Activated CD8-positive, alpha-beta memory T cell treated with anti-CD3 and anti-CD28 coated beads for 4 hours (primary cell): Measurements from ENCODE around the gene CRELD2.

Source experiments
- DNase-seq, 2 donors: peaks; one replicate each; pipeline ENCODE4 v3.0.0-alpha.2; 2020; ENCODE audit warnings: low read depth in 2 of 2

CRELD2 gene

GRCh38 chr22:49887702-49888101 lies 30.7 kb upstream of the CRELD2 start:
- no peak for DNase-seq

- DNase-seq, result no peak
Observed at GRCh38 chr22:49889071-49889470, 29.4 kb upstream of the CRELD2 start.

GRCh38 chr22:49892226-49892899 lies 26.1 kb upstream of the CRELD2 start:
- no peak for DNase-seq

DNA sequence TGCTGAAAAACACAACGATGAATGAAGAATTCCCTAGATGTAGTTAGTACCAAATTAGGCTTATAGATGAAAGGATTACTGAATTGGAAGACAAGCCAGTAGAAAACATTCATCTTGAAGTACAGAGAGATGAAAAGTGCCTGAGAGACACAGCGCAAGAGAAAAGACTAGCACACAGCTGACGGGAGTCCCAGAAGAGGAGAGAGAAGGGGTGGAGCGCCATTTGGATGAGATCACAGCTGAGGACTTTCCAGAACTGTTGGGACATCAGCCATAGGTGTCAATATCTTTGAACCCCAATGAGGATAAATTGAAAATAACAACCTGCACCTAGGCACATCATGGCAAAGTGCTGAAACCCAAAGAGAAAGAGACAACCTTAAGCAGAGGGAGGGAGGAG lies 25.4 kb upstream of the CRELD2 start:
- no peak for DNase-seq

- DNase-seq, result no peak
Observed at GRCh38 chr22:49894322-49895054, 23.9 kb upstream of the CRELD2 start.

GRCh38 chr22:49896201-49896600 lies 22.2 kb upstream of the CRELD2 start:
- no peak for DNase-seq

GRCh38 chr22:49897015-49897684 lies 21.3 kb upstream of the CRELD2 start:
- DNase-seq, result no peak

DNA sequence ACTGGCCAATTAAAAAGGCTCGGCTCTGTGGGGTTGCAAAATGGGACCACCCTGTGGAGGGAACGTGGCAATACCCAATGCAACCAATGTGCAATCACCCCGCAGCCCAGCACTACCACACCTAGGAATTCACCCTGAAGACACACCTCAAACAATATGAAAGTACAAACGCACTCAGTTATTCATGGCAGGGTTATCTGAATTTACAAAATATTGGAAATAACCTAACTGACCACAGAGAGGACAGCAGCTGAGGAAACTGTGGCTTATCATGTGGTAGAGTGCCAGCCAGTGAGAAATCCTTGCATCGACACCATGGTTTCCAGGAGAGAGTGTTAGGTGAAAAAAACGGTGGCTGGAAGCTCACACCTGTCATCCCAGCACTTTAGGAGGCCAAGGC lies 18.9 kb upstream of the CRELD2 start:
- DNase-seq, result no peak

DNA sequence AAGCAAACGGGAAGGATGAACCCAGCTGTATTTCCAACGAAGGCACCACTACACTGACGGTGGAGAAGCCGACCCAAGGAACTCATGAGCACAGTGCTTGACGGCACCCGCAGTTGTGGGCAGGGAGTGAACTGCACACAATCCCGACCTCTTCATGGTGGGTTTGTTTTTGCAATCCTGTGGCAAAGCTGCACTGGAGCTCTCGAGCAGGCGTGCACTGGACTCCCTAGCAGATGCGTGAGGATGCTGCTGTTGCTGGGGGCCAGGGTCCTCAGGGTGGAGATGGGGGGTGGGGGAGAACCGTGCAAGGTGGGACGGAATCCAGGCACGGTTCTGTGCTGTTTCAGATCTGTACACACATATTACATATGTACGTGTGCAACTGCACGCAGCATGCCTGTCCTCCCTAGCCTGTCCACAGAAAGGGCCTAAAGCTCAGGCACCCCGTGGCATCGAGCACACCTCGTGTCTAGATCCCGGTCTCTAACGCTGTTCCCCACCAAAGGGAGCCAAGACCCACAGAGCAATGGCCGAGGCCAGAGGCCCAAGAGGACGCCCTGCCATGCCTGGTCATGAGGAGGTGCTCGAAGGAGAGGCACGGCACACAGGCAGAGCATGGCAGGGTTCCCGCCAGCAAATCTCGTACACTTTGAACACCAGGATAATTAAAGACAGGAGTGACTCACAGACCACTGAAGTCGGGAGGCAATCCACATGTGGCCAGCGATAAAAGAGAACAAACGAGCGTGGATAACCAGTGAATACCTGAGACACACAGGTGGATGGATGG lies 17.8 kb upstream of the CRELD2 start:
- no peak for DNase-seq

DNA sequence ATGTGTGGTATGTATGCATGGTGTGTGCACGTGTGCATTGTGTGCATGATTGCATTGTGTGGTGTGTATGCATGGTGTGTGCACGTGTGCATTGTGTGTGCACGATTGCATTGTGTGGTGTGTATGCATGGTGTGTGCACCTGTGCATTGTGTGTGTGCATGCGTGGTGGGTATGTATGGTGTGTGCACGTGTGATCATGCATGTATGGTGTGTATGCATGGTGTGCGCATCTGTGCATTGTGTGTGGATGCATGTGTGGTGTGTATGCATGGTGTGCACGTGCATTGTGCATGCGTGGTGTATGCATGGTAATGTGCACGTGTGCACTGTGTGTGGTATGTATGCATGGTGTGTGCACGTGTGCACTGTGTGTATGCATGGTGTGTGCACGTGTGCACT lies 17.0 kb upstream of the CRELD2 start:
- DNase-seq, result no peak

GRCh38 chr22:49903322-49904039 lies 15.0 kb upstream of the CRELD2 start:
- DNase-seq, result no peak

DNA sequence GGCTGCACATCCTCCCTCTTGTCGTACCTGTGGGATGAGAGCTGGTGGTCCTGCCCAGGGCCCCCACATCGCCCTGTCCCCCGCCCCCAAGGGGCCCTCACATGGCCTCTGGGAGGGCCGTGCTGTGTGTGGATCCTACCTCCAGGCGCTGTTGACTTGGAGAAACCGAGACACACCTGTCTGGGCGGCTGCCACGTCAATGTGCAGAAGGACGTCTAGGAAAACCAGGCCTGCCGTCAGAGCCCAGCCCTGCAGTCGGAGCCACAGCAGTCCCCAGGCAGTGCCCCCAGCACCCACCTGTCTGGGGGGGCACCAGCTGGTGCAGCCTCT lies 14.4 kb upstream of the CRELD2 start:
- DNase-seq, result no peak

DNA sequence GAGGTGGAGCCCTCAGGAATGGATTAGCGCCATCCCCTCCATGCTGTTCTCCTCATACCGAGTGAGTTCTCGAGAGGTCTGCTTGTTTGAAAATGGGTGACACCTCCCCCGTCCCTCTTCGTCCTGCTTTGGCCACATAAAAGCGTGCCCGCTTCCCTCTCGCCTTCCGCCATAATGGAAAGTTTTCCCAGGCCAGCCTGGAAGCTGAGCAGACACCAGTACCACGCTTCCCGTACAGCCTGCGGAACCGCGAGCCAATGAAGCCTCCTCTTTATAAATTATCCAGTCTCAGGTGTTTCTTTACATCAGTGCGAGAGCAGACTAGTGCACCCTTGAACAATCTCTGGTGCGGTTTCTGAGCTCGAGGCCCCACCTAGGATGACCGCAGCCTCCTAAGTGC lies 13.0 kb upstream of the CRELD2 start:
- DNase-seq, result no peak

GRCh38 chr22:49906071-49906798 lies 12.2 kb upstream of the CRELD2 start:
- no peak for DNase-seq

- DNase-seq, result no peak
Observed at GRCh38 chr22:49906799-49907290, 11.6 kb upstream of the CRELD2 start.

DNA sequence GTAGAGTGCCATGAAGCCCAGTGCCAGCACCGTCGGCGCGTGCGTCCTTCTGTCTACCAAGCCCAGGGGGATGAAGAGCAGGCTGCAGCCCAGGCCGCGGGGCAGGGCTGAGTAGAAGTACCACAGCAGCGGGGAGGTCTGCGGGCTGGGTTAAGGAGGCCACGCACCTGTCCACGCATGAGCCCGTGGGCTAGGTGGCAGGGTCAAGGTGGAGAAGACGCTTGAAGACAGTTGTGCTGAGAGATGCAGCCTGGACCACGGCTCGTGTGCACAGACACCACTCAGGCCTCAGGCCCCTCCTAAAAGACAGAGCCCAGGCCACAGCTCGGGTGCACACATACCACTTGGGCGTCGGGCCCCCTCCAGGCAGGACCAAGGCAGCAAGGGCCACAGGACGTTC lies 10.6 kb upstream of the CRELD2 start:
- no peak for DNase-seq

DNA sequence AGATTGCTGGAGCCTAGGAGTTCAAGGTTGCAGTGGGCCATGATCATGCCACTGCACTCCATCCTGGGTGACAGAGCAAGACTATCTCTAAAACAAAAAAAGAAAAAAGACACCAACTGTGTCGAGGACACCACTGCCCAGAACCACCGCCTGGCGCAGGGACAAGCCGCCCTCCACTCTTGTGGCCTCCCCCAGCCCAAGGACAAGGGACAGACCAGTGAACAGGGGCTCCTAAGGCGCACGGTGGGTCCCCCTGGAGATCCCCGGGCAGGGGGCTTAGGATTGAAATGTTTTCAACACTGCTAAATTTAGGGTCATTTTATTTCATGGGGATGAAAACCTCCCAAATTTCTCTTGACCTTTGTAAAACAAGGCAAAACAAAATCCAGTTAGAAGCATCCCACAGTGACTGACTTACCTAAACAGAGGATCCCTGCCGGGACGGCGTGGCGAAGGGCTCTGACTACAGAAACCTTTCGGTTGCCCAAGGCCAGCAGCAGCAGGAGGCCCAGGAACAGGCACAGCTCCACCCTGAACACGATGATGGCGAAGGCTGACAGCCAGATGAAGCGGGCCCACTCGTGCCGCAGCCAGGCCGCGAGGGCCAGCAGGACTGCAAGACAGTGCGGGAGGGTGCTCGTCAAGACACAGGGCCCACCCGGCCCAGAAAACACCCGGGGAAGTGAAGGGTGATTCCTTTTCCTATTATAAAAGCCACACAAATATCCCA lies 8.8 kb upstream of the CRELD2 start:
- no peak for DNase-seq

GRCh38 chr22:49910229-49911155 lies 7.9 kb upstream of the CRELD2 start:
- no peak for DNase-seq
